ENCODE results near the gene DNMT3B. TPM values are rescaled to one million over a fixed set of nuclear protein-coding genes. Genes with fewer than 3 reads are reported as not detected.

The DNMT3B gene
- total and polyA plus RNA-seq, 9 of the 15 experiments (the other 6 are each of a cell fraction or from before 2014, with no cell fraction given): 9.3 to 74.8 (median 49.1) TPM

DNA sequence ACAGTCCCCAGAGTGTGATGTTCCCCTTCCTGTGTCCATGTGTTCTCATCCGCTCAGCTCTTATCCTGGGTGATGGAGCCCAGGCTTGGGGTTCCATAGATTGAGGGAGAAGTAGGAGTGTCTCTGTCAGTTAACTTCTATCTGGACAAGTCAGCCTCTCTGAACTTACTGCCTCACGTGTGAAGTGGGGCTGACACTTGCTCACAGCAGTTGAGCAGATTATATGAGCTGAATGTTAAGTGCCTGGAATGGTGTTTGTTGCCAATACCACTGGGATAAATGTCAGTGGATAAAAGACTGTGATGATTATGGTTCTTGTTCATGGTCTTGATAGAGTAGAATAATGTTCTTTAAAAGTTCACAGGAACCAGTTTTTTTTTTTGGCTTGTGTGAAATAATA is 79.4 kb downstream of the DNMT3B start:
- H3K9me3 ChIP-seq (replicated peaks; ENCODE audit: control insufficient read depth, insufficient read depth, low read depth, low read length): no peaks in the 10 kb centered on the region
- H3K27ac ChIP-seq (ENCODE audit: extremely low read depth, low read depth, low read length): no peak overlapping the region
- H3K9ac ChIP-seq (ENCODE audit: insufficient read depth in 1 of 2, low read depth in 2 of 2, low read length in 2 of 2): no peak overlapping the region
- H3K4me3 ChIP-seq: no peak overlapping the region
- BruUV-seq (replicated peaks): no TSS peak
- ChIA-PET POLR2A (interaction anchor here (0.7 to 2.0 kb wide), 6 partner anchors 11 to 44 kb away, joined by 3 to 8 read pairs (median 4); partner anchors contain the start of gene MAPRE1), CTCF (ENCODE audit: low intra/inter-chr PET ratio) (no interaction called here)
- intact Hi-C loops (cut with micrococcal nuclease): no loop called here
- FAIRE-seq (no peak), DNase-seq (ENCODE audit: extremely low read depth in 1 of 4, low spot score in 3 of 4) (no peak), ATAC-seq (no peak)
- H3K27me3 ChIP-seq (ENCODE audit: control insufficient read depth in 2 of 2, insufficient read depth in 2 of 2, low read length in 2 of 2): no peaks in the 10 kb centered on the region
- no peaks in the 10 kb centered on the region for H3K4me1 ChIP-seq (replicated peaks in 1 of 2; ENCODE audit: control insufficient read depth in 2 of 2, insufficient read depth in 2 of 2, low read length in 2 of 2)
- H2AFZ ChIP-seq (ENCODE audit: low read depth, low read length): no peak overlapping the region
- 0 out of 2 replicates have a peak, but pooled peaks cover 5% of the 10 kb centered on the region for H4K20me1 ChIP-seq (replicated peaks; ENCODE audit: control insufficient read depth, insufficient read depth, low read length)
- in situ Hi-C loops (cut with MboI): no loop called here
- no peak overlapping the region for H3K4me2 ChIP-seq (ENCODE audit: insufficient read depth, low read length)
- peaks cover 2% of the 10 kb centered on the region for H3K9me1 ChIP-seq (ENCODE audit: control insufficient read depth, insufficient read depth, low read length)
- H3K79me2 ChIP-seq (ENCODE audit: control insufficient read depth, insufficient read depth, low read length): peaks cover 22% of the 10 kb centered on the region
- H3K36me3 ChIP-seq (ENCODE audit: control insufficient read depth, insufficient read depth, low read length): peaks cover 85% of the 10 kb centered on the region
- WGBS (ENCODE audit: insufficient coverage, low coverage, missing lambda C conversion rate): 73% methylated on average over 2 of the region's 2 CpGs
- TF ChIP-seq MXD1 (CRISPR knock-in tag; IDR thresholded peaks at IDR 0.05; ENCODE audit: borderline replicate concordance, poor library complexity, severe bottlenecking) (no peak), FOXK1 (CRISPR knock-in tag; IDR thresholded peaks at IDR 0.05; ENCODE audit: borderline replicate concordance) (no peak), E4F1 (CRISPR knock-in tag; IDR thresholded peaks at IDR 0.05; ENCODE audit: borderline replicate concordance) (no peak), MAFK (IDR thresholded peaks at IDR 0.05; ENCODE audit: low read length) (no peak), THRA (IDR thresholded peaks at IDR 0.05) (no peak), ZC3H11A (IDR thresholded peaks at IDR 0.05; ENCODE audit: low read depth, low read length) (no peak), NFIX (CRISPR knock-in tag; IDR thresholded peaks at IDR 0.05; ENCODE audit: low read depth) (no peak), NR3C1 (CRISPR knock-in tag; IDR thresholded peaks at IDR 0.05) (no peak), RBM15 (IDR thresholded peaks at IDR 0.05; ENCODE audit: insufficient read depth, low read length) (no peak), E2F1 (CRISPR knock-in tag; IDR thresholded peaks at IDR 0.05) (no peak), SMAD1 (IDR thresholded peaks at IDR 0.05; ENCODE audit: low read depth, low read length, partially characterized antibody) (no peak), DPF2 (IDR thresholded peaks at IDR 0.05) (no peak), PHF21A (IDR thresholded peaks at IDR 0.05; ENCODE audit: borderline replicate concordance, low read depth) (no peak), MTF1 (CRISPR knock-in tag; IDR thresholded peaks at IDR 0.05; ENCODE audit: borderline replicate concordance) (no peak), HNRNPUL1 (IDR thresholded peaks at IDR 0.05; ENCODE audit: low read length) (no peak), NFXL1 (CRISPR knock-in tag; IDR thresholded peaks at IDR 0.05) (no peak)

Data from K562 (cell line).